NCI-H82 treated with DMSO at 0.1 percent for 48 hours (cell line): ENCODE data around the gene AATF.
A peak's percentile ranks its signal among the peaks of the same experiment; 100 is the strongest.

Source experiments
- DNase-seq: peaks from one replicate; lab custom pipeline; 2025; ENCODE audit not compliant: unreplicated experiment; lab: John Stamatoyannopoulos, UW

AATF gene

GRCh38 chr17:37041932-37042331, 93.2 kb downstream of the AATF start:
- DNase-seq, result no peak

- no peak for DNase-seq
Measured at GRCh38 chr17:37043201-37043600, 94.4 kb downstream of the AATF start.

GRCh38 chr17:37045351-37045922, 96.7 kb downstream of the AATF start:
- no peak for DNase-seq

GRCh38 chr17:37047631-37048104, 98.9 kb downstream of the AATF start:
- peak; percentile 78 for DNase-seq

- no peak for DNase-seq
Measured at GRCh38 chr17:37048811-37049210, 100.1 kb downstream of the AATF start.

- DNase-seq, result no peak
Measured at GRCh38 chr17:37050920-37051319, 102.2 kb downstream of the AATF start.

- no peak for DNase-seq
Measured at GRCh38 chr17:37051381-37051780, 102.6 kb downstream of the AATF start.

- no peak for DNase-seq
Measured at GRCh38 chr17:37051833-37052232, 103.1 kb downstream of the AATF start.

- DNase-seq, result no peak
Measured at GRCh38 chr17:37052450-37052849, 103.7 kb downstream of the AATF start.

- no peak for DNase-seq
Measured at GRCh38 chr17:37054894-37055293, 106.1 kb downstream of the AATF start.

GRCh38 chr17:37056622-37057021, 107.9 kb downstream of the AATF start:
- DNase-seq, result no peak

- no peak for DNase-seq
Measured at GRCh38 chr17:37059493-37059892, 110.7 kb downstream of the AATF start.

GRCh38 chr17:37060094-37060493, 111.3 kb downstream of the AATF start:
- DNase-seq, result no peak

GRCh38 chr17:37060928-37061327, 112.2 kb downstream of the AATF start:
- no peak for DNase-seq

GRCh38 chr17:37062021-37062420, 113.3 kb downstream of the AATF start:
- peak; percentile 90 for DNase-seq

- peak; percentile 8 for DNase-seq
Measured at GRCh38 chr17:37064206-37064605, 115.5 kb downstream of the AATF start.

- no peak for DNase-seq
Measured at GRCh38 chr17:37064956-37065355, 116.2 kb downstream of the AATF start.

GRCh38 chr17:37065486-37066321, 117.0 kb downstream of the AATF start:
- no peak for DNase-seq

- DNase-seq, result no peak
Measured at GRCh38 chr17:37066322-37067255, 117.8 kb downstream of the AATF start.

- no peak for DNase-seq
Measured at GRCh38 chr17:37067555-37068111, 118.9 kb downstream of the AATF start.

- no peak for DNase-seq
Measured at GRCh38 chr17:37068266-37068665, 119.5 kb downstream of the AATF start.
